GM12892 (cell line): ENCODE results near the gene ZEB2.

Experiments
- POLR2A ChIP-seq: IDR thresholded peaks from 2 replicates; pipeline ENCODE4 v1.6.1; 2011; ENCODE audit warnings: low read depth, low read length, control low read depth
- POLR2AphosphoS5 ChIP-seq: IDR thresholded peaks from 2 replicates; pipeline ENCODE4 v1.6.1; 2011; ENCODE audit warnings: low read depth, low read length, control low read depth
- TAF1 ChIP-seq: IDR thresholded peaks from 2 replicates; pipeline ENCODE4 v1.6.1; 2011; ENCODE audit warnings: low read depth, mild to moderate bottlenecking, control low read depth, low read length, borderline replicate concordance

DNA sequence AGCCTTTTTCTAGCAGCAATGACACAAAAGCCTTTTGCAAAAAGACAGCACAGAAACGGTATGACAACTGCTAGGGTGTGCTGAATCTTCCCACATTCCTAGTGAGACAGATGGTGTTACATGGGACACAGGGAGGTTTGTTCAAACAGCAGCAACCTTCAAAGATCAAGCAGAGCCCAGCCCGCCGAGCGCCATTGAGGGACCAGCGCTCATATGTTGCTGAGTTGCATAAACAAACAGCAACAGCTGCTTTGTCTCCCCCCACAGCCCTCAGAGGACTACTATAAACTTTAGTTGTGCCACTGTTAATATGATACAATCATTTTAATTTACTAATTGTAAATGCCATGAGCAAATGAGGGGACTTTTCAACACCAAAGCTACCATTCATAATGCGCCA lies 117.7 kb downstream of the ZEB2 start:
- no peak for TF ChIP-seq POLR2A
- no peak for TF ChIP-seq POLR2AphosphoS5
- TF ChIP-seq TAF1 = no peak
